H9 (cell line): ENCODE results near the gene ZNF784. TPM values are rescaled to one million over a fixed set of nuclear protein-coding genes. Genes with fewer than 3 reads are reported as not detected.

Experiments used
- DNase-seq: peaks from one replicate; pipeline ENCODE4 v3.0.0-alpha.2; 2017
- H2AFZ ChIP-seq: one replicate; pipeline ENCODE4 v1.6.1; 2013; ENCODE audit warnings: mild to moderate bottlenecking, low read length, control low read depth, moderate library complexity
- H2AK5ac ChIP-seq: 2 replicates; pipeline ENCODE4 v1.6.1; 2013; ENCODE audit warnings: low read length, control low read depth, mixed read lengths; ENCODE audit not compliant: insufficient read length
- H2BK120ac ChIP-seq: one replicate; pipeline ENCODE4 v1.6.1; 2013; ENCODE audit warnings: low read depth, mild to moderate bottlenecking, low read length, control low read depth, inconsistent platforms; ENCODE audit not compliant: poor library complexity, severe bottlenecking
- H2BK12ac ChIP-seq: 2 replicates; pipeline ENCODE4 v1.6.1; 2013; ENCODE audit warnings: low read length, control low read depth, mixed read lengths, low read depth; ENCODE audit not compliant: insufficient read length
- H2BK15ac ChIP-seq: 2 replicates; pipeline ENCODE4 v1.6.1; 2013; ENCODE audit warnings: low read depth, low read length, control low read depth
- H2BK20ac ChIP-seq: one replicate; pipeline ENCODE4 v1.6.1; 2013; ENCODE audit warnings: low read depth, mild to moderate bottlenecking, low read length, control low read depth, inconsistent platforms; ENCODE audit not compliant: poor library complexity, severe bottlenecking
- H2BK5ac ChIP-seq: 2 replicates; pipeline ENCODE4 v1.6.1; 2013; ENCODE audit warnings: low read length, control low read depth, mixed read lengths; ENCODE audit not compliant: insufficient read length
- H3K14ac ChIP-seq: 2 replicates; pipeline ENCODE4 v1.6.1; 2013; ENCODE audit warnings: low read length, control low read depth; ENCODE audit not compliant: insufficient read depth
- H3K18ac ChIP-seq: 2 replicates; pipeline ENCODE4 v1.6.1; 2013; ENCODE audit warnings: low read depth, mild to moderate bottlenecking, mixed read lengths, low read length, control low read depth; ENCODE audit not compliant: insufficient read length
- H3K23ac ChIP-seq: 2 replicates; pipeline ENCODE4 v1.6.1; 2013; ENCODE audit warnings: low read length, control low read depth, mixed read lengths, low read depth; ENCODE audit not compliant: insufficient read length
- H3K23me2 ChIP-seq: 2 replicates; pipeline ENCODE4 v1.6.1; 2013; ENCODE audit warnings: low read depth, mild to moderate bottlenecking, mixed read lengths, low read length, control low read depth; ENCODE audit not compliant: insufficient read length, poor library complexity, severe bottlenecking
- H3K27ac ChIP-seq: 2 replicates; pipeline ENCODE4 v1.5.1; 2013; ENCODE audit warnings: low read length, control low read depth, mixed read lengths, low read depth; ENCODE audit not compliant: insufficient read length
- H3K27me3 ChIP-seq: 2 replicates; pipeline ENCODE4 v1.6.1; 2013; ENCODE audit warnings: low read length, control low read depth, inconsistent platforms; ENCODE audit not compliant: insufficient read depth
- H3K4ac ChIP-seq: 2 replicates; pipeline ENCODE4 v1.6.1; 2013; ENCODE audit warnings: low read depth, mild to moderate bottlenecking, control low read depth, inconsistent platforms, low read length, moderate library complexity
- H3K4me1 ChIP-seq: 2 replicates; pipeline ENCODE4 v1.6.1; 2013; ENCODE audit warnings: low read length, control low read depth, inconsistent platforms; ENCODE audit not compliant: insufficient read depth
- H3K4me2 ChIP-seq: 2 replicates; pipeline ENCODE4 v1.6.1; 2013; ENCODE audit warnings: low read length, control low read depth, mixed read lengths; ENCODE audit not compliant: insufficient read length, insufficient read depth
- H3K56ac ChIP-seq: 2 replicates; pipeline ENCODE4 v1.6.1; 2013; ENCODE audit warnings: low read depth, mild to moderate bottlenecking, mixed read lengths, low read length, control low read depth; ENCODE audit not compliant: insufficient read length
- H3K79me1 ChIP-seq: 2 replicates; pipeline ENCODE4 v1.6.1; 2013; ENCODE audit warnings: low read depth, mild to moderate bottlenecking, moderate library complexity, low read length, control low read depth, inconsistent platforms; ENCODE audit not compliant: insufficient read depth, poor library complexity, severe bottlenecking
- H3K79me2 ChIP-seq: 2 replicates; pipeline ENCODE4 v1.6.1; 2013; ENCODE audit warnings: low read length, control low read depth, inconsistent platforms; ENCODE audit not compliant: insufficient read depth
- H3K9ac ChIP-seq: 2 replicates; pipeline ENCODE4 v1.6.1; 2013; ENCODE audit warnings: low read length, control low read depth, mixed read lengths; ENCODE audit not compliant: insufficient read length; ENCODE audit errors: extremely low read depth
- H3K9me3 ChIP-seq: one replicate; pipeline ENCODE4 v1.6.1; 2013; ENCODE audit warnings: low read depth, low read length, inconsistent platforms; ENCODE audit not compliant: control insufficient read depth
- H3T11ph ChIP-seq: one replicate; pipeline ENCODE4 v1.6.1; 2013; ENCODE audit warnings: mild to moderate bottlenecking, low read length, control low read depth, inconsistent platforms
- H4K20me1 ChIP-seq: one replicate; pipeline ENCODE4 v1.6.1; 2013; ENCODE audit not compliant: control insufficient read depth, insufficient read length, insufficient read depth
- H4K5ac ChIP-seq: 2 replicates; pipeline ENCODE4 v1.6.1; 2013; ENCODE audit warnings: low read depth, mild to moderate bottlenecking, mixed read lengths, low read length, control low read depth; ENCODE audit not compliant: insufficient read length
- H4K8ac ChIP-seq: replicated peaks from 2 replicates; pipeline ENCODE4 v1.6.1; 2013; ENCODE audit warnings: low read length, control low read depth, mixed read lengths, low read depth; ENCODE audit not compliant: insufficient read length
- H4K91ac ChIP-seq: 2 replicates; pipeline ENCODE4 v1.6.1; 2013; ENCODE audit warnings: low read depth, mild to moderate bottlenecking, moderate library complexity, mixed read lengths, low read length, control low read depth; ENCODE audit not compliant: insufficient read length
- H3K27ac Mint-ChIP-seq, 3 experiments: 2 replicates in 2 of 3; 3 replicates in 1 of 3; pipeline ENCODE4 v1.8.0; 2020 to 2021; ENCODE audit warnings: mixed read lengths in 3 of 3, mild to moderate bottlenecking in 1 of 3, moderate library complexity in 1 of 3
- H3K27me3 Mint-ChIP-seq: 2 replicates; pipeline ENCODE4 v1.8.0; 2021; ENCODE audit warnings: low read depth, mild to moderate bottlenecking, moderate library complexity, mixed read lengths
- H3K36me3 Mint-ChIP-seq, 3 experiments: 2 replicates in 2 of 3; 3 replicates in 1 of 3; pipeline ENCODE4 v1.8.0; 2020 to 2021; ENCODE audit warnings: low read depth in 3 of 3, mixed read lengths in 3 of 3; ENCODE audit not compliant: insufficient read depth in 1 of 3
- H3K4me1 Mint-ChIP-seq, 2 experiments: 2 replicates each; pipeline ENCODE4 v1.8.0; 2020; ENCODE audit warnings: mixed read lengths in 2 of 2
- H3K4me3 Mint-ChIP-seq, 2 experiments: 2 replicates in 1 of 2; 3 replicates in 1 of 2; pipeline ENCODE4 v1.8.0; 2020 to 2021; ENCODE audit warnings: mild to moderate bottlenecking in 2 of 2, mixed read lengths in 2 of 2, moderate library complexity in 1 of 2
- H3K9me3 Mint-ChIP-seq, 2 experiments: 2 replicates in 1 of 2; 3 replicates in 1 of 2; pipeline ENCODE4 v1.8.0; 2020; ENCODE audit warnings: mild to moderate bottlenecking in 2 of 2, mixed read lengths in 2 of 2, moderate library complexity in 1 of 2
- WGBS: extraction: QIAGEN DNeasy Blood & Tissue Kit; methylation state at CpG from one replicate; pipeline ENCODE4 v1.1.7; 2013; ENCODE audit warnings: missing lambda C conversion rate, low lambda C conversion rate, mixed read lengths; ENCODE audit not compliant: insufficient read length; ENCODE audit errors: extremely low coverage; 5-methylcytosine and 5-hydroxymethylcytosine counted together
- total RNA-seq: library from RNA; stranded (reverse); gene quantifications from 2 replicates; pipeline ENCODE4 v1.2.1, GENCODE V29; 2021
- TF ChIP-seq, protein P1 (sequence below): fragments of 200-600 bp; sonication (generic); conservative IDR thresholded peaks from 3 replicates; pipeline ENCODE4 v1.8.0; 2021; ENCODE audit warnings: antibody characterized with exemption, mild to moderate bottlenecking

The ZNF784 gene
- total RNA-seq, 1 experiment from 2014 or later: 10.7 TPM

- H2BK20ac ChIP-seq: no peak overlapping the region
- no peak overlapping the region for H2BK12ac ChIP-seq
- H3K23ac ChIP-seq: no peak overlapping the region
- H2AK5ac ChIP-seq: no peak overlapping the region
- peaks cover 3% of the 10 kb centered on the region for H3K79me1 ChIP-seq
- H3K4me1 Mint-ChIP-seq: peaks cover 9 to 15% of the 10 kb centered on the region in 2 experiments
- no peak overlapping the region for H4K8ac ChIP-seq
- TF ChIP-seq, protein P1, sequence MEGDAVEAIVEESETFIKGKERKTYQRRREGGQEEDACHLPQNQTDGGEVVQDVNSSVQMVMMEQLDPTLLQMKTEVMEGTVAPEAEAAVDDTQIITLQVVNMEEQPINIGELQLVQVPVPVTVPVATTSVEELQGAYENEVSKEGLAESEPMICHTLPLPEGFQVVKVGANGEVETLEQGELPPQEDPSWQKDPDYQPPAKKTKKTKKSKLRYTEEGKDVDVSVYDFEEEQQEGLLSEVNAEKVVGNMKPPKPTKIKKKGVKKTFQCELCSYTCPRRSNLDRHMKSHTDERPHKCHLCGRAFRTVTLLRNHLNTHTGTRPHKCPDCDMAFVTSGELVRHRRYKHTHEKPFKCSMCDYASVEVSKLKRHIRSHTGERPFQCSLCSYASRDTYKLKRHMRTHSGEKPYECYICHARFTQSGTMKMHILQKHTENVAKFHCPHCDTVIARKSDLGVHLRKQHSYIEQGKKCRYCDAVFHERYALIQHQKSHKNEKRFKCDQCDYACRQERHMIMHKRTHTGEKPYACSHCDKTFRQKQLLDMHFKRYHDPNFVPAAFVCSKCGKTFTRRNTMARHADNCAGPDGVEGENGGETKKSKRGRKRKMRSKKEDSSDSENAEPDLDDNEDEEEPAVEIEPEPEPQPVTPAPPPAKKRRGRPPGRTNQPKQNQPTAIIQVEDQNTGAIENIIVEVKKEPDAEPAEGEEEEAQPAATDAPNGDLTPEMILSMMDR: no peak
- peaks cover 9 to 25% (median 19%) of the 10 kb centered on the region in 3 experiments for H3K36me3 Mint-ChIP-seq
- H3K27ac Mint-ChIP-seq: peak overlapping the region; percentile 10 to 93 (median 92); a peak in 5 of 7 replicates
- peaks cover 6% of the 10 kb centered on the region for H3K27me3 Mint-ChIP-seq
- peak overlapping the region; percentile 76 for H3K4me2 ChIP-seq
- H2BK120ac ChIP-seq: no peak overlapping the region
- H3K23me2 ChIP-seq: no peaks in the 10 kb centered on the region
- H4K20me1 ChIP-seq: no peaks in the 10 kb centered on the region
- no peak overlapping the region for H2BK5ac ChIP-seq
- no peak overlapping the region for H3T11ph ChIP-seq
- H3K79me2 ChIP-seq: peaks cover 1% of the 10 kb centered on the region; the same call in 1 of the 2 replicates
- no peak overlapping the region for H2BK15ac ChIP-seq
- H3K4ac ChIP-seq: no peak overlapping the region
- no peaks in the 10 kb centered on the region for H3K4me1 ChIP-seq
- no peak overlapping the region for H4K91ac ChIP-seq
- WGBS: no CpG with 5 or more reads among the region's 20 CpGs
- peak; percentile 59 for DNase-seq
- no peak overlapping the region for H4K5ac ChIP-seq
- H3K9me3 Mint-ChIP-seq: no peaks in the 10 kb centered on the region
- H3K18ac ChIP-seq: peak overlapping the region; percentile 91
- H3K9me3 ChIP-seq: no peaks in the 10 kb centered on the region
- H3K14ac ChIP-seq: peak overlapping the region; percentile 89; the same call in 1 of the 2 replicates
- H3K27me3 ChIP-seq: no peaks in the 10 kb centered on the region
- peak overlapping the region; percentile 88 for H3K9ac ChIP-seq
- no peak overlapping the region for H3K56ac ChIP-seq
- no peak overlapping the region for H3K27ac ChIP-seq
- H2AFZ ChIP-seq: no peak overlapping the region
- H3K4me3 Mint-ChIP-seq: peak overlapping the region; percentile 89 to 95
Observed at GRCh38 chr19:55579766-55580621, 44.4 kb downstream of the ZNF784 start.
